ENCODE measurements around the gene PDE10A. TPM values are rescaled to one million over a fixed set of nuclear protein-coding genes. Genes with fewer than 3 reads are reported as not detected.

Gene PDE10A
- total and polyA plus RNA-seq, 2 of the 4 experiments (the other 2 are of a cell fraction), result 3.4 to 12.4 TPM

DNA sequence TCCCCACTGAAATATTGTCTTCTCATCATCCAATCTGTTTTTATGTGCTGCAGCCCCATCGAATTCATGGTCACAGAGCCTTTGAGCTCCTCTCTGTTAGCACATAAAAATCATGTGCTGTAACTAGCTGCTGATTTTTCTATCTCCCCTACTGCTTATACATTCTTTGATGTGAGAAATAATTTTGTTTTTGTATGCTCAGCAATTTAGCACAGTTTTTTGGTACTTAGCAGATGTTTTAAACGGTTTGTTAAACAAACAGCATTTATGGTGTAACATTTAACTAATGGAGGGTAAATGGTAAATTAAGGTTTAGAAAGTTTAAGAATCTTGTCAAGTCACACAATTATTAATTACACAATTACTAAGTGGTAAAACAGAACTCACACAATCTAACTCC lies 221.9 kb downstream of the PDE10A start:
- peaks cover 2% of the 10 kb centered on the region; the same call in 1 of the 2 replicates for H3K9me3 ChIP-seq (ENCODE audit: control insufficient read depth, insufficient read depth, low read length)
- no peak for ATAC-seq (ENCODE audit: low read depth)
- POLR2A ChIA-PET (ENCODE audit: unreplicated experiment), result no interaction called here

More for the DNA sequence above, 221.9 kb downstream of the PDE10A start:
- no peak overlapping the region for H3K4me3 ChIP-seq (ENCODE audit: insufficient read depth, low read depth, low read length)
- no CpG with 5 or more reads among the region's 2 CpGs for WGBS, 2 experiments (ENCODE audit: extremely low coverage in 2 of 2, insufficient read length in 1 of 2)
- no peak overlapping the region for H3K4ac ChIP-seq (ENCODE audit: low read depth, low read length)
- DNase-seq, result no peak
- no peak overlapping the region for H3K14ac ChIP-seq (replicated peaks; ENCODE audit: low read depth, low read length)
- no peaks in the 10 kb centered on the region for H3K79me1 ChIP-seq (ENCODE audit: low read depth in 1 of 2, low read length in 2 of 2)
- no peak overlapping the region for H2BK15ac ChIP-seq (ENCODE audit: low read depth, low read length)
- H2AK5ac ChIP-seq (ENCODE audit: low read depth, low read length), result no peak overlapping the region
- no TSS peak for BruUV-seq (replicated peaks)
- in situ Hi-C loops (cut with MboI; ENCODE audit: low sequenced_read_pairs) (loop anchor here (25.0 kb wide), 1 partner anchor 671 kb away; no protein-coding TSS in a partner anchor), dilution Hi-C loops (cut with HindIII; ENCODE audit: low sequenced_read_pairs, unreplicated experiment) (no loop called here), intact Hi-C loops (cut with micrococcal nuclease) (loop anchor here (2.0 to 5.0 kb wide), 2 partner anchors 288 to 666 kb away; no protein-coding TSS in a partner anchor)
- no peak overlapping the region for H2BK20ac ChIP-seq (ENCODE audit: low read depth, low read length)
- H3K36me3 ChIP-seq (ENCODE audit: control insufficient read depth, insufficient read depth, low read length), result peaks cover 5% of the 10 kb centered on the region; the same call in 1 of the 2 replicates
- H3K4me1 ChIP-seq (ENCODE audit: control insufficient read depth, insufficient read depth, low read length), result no peaks in the 10 kb centered on the region
- no peak overlapping the region for H4K5ac ChIP-seq (ENCODE audit: low read depth, low read length)
- H3K18ac ChIP-seq (ENCODE audit: low read depth, low read length), result no peak overlapping the region
- H2BK120ac ChIP-seq (ENCODE audit: low read depth, low read length), result no peak overlapping the region
- no peak overlapping the region for H3K56ac ChIP-seq (ENCODE audit: extremely low read depth, insufficient read depth, low read length)
- TF ChIP-seq POLR2A (IDR thresholded peaks at IDR 0.05; ENCODE audit: low read depth, low read length) (no peak), MAFK (IDR thresholded peaks at IDR 0.05; ENCODE audit: low read depth, low read length) (peak; percentile 62)
- H3K9ac ChIP-seq (ENCODE audit: low read depth, low read length), result no peak overlapping the region
- no peak overlapping the region for H2AFZ ChIP-seq (replicated peaks; ENCODE audit: low read length, poor library complexity)
- no peaks in the 10 kb centered on the region for H3K9me1 ChIP-seq (ENCODE audit: insufficient read depth, low read length)
- no peaks in the 10 kb centered on the region for H4K20me1 ChIP-seq (ENCODE audit: insufficient read depth, low read length)
- no peak overlapping the region for H2BK5ac ChIP-seq (ENCODE audit: low read depth, low read length, poor library complexity, severe bottlenecking)
- no peak overlapping the region for H4K8ac ChIP-seq (ENCODE audit: low read depth in 2 of 2, low read length in 2 of 2)
- H3K27me3 ChIP-seq (ENCODE audit: control insufficient read depth, insufficient read depth, low read length), result no peaks in the 10 kb centered on the region
- no peak overlapping the region for H3K27ac ChIP-seq (ENCODE audit: insufficient read depth, low read length)
- no peak overlapping the region for H3K4me2 ChIP-seq (ENCODE audit: low read depth, low read length)
- H3K23ac ChIP-seq (ENCODE audit: low read depth, low read length), result no peak overlapping the region
- H4K91ac ChIP-seq (ENCODE audit: insufficient read depth, low read depth, low read length), result no peak overlapping the region
- CTCF ChIA-PET, result interaction anchor here (1.5 to 1.8 kb wide), 2 partner anchors 232 to 409 kb away, joined by 4 to 12 read pairs; no protein-coding TSS in a partner anchor
- H2AK9ac ChIP-seq (replicated peaks; ENCODE audit: low read depth, low read length, poor library complexity), result no peak overlapping the region
